HG02678 (cell line): ENCODE data around the gene MGLL.

ENCODE experiments used
- ATAC-seq: cut with Tn5 transposase; IDR thresholded peaks from one replicate; pipeline ENCODE4 v1.9.1; 2021; ENCODE audit warnings: mild to moderate bottlenecking, moderate library complexity; ENCODE audit not compliant: unreplicated experiment

Gene MGLL

GRCh38 chr3:127730666-127731295, 91.5 kb downstream of the MGLL start:
- ATAC-seq = no peak

GRCh38 chr3:127730171-127730570, 92.1 kb downstream of the MGLL start:
- no peak for ATAC-seq

- no peak for ATAC-seq
These were observed 92.7 kb downstream of the MGLL start for GRCh38 chr3:127729556-127730056.

GRCh38 chr3:127728417-127729015, 93.8 kb downstream of the MGLL start:
- no peak for ATAC-seq

- ATAC-seq = no peak
These were observed 95.4 kb downstream of the MGLL start for GRCh38 chr3:127726894-127727293.

GRCh38 chr3:127723011-127723567, 99.2 kb downstream of the MGLL start:
- ATAC-seq = no peak

GRCh38 chr3:127722091-127722784, 100.1 kb downstream of the MGLL start:
- ATAC-seq = no peak

- no peak for ATAC-seq
These were observed 101.1 kb downstream of the MGLL start for GRCh38 chr3:127720985-127721935.

- ATAC-seq = no peak
These were observed 102.0 kb downstream of the MGLL start for GRCh38 chr3:127720161-127720823.

- ATAC-seq = no peak
These were observed 102.9 kb downstream of the MGLL start for GRCh38 chr3:127719369-127719768.

GRCh38 chr3:127718916-127719290, 103.4 kb downstream of the MGLL start:
- ATAC-seq = no peak

- ATAC-seq = no peak
These were observed 103.9 kb downstream of the MGLL start for GRCh38 chr3:127718245-127718915.

- no peak for ATAC-seq
These were observed 104.7 kb downstream of the MGLL start for GRCh38 chr3:127717357-127718244.

GRCh38 chr3:127716384-127716783, 105.9 kb downstream of the MGLL start:
- no peak for ATAC-seq

- ATAC-seq = no peak
These were observed 106.8 kb downstream of the MGLL start for GRCh38 chr3:127715532-127715931.

GRCh38 chr3:127714866-127715265, 107.4 kb downstream of the MGLL start:
- ATAC-seq = no peak

GRCh38 chr3:127714125-127714571, 108.2 kb downstream of the MGLL start:
- no peak for ATAC-seq
